PC-9 (cell line): ENCODE data around the gene SPRTN. TPM values are rescaled to one million over a fixed set of nuclear protein-coding genes. Genes with fewer than 3 reads are reported as not detected.

Experiments
- BruUV-seq: library from RNA; stranded (reverse); fragments of 400-500 nt; replicated peaks from 2 replicates; lab custom pipeline; 2021; lab: Mats Ljungman, UMichigan
- CTCF ChIA-PET: fragments of 300-600 bp; sonication (Branson Sonifier 250); formaldehyde crosslinking; loops from one replicate; lab custom pipeline; 2022; ENCODE audit warnings: antibody characterized with exemption; lab: Charles Lee
- POLR2A ChIA-PET: fragments of 300-600 bp; sonication (Branson Sonifier 250); formaldehyde crosslinking; loops from one replicate; lab custom pipeline; 2022; ENCODE audit warnings: antibody characterized with exemption; ENCODE audit not compliant: unreplicated experiment; lab: Charles Lee
- DNase-seq, 2 experiments: peaks; one replicate each; pipeline versions ENCODE4 v3.0.0 to v3.0.0-alpha.2; 2015 to 2022; ENCODE audit warnings: mixed read lengths in 1 of 2
- H2AFZ ChIP-seq: fragments of 200-600 bp; sonication (generic); 2 replicates; pipeline ENCODE4 v1.8.1; 2017; ENCODE audit warnings: antibody characterized with exemption
- H3F3A ChIP-seq: fragments of 200-600 bp; sonication (generic); 2 replicates; pipeline ENCODE4 v1.8.1; 2017; ENCODE audit warnings: antibody characterized with exemption, mild to moderate bottlenecking, low read depth; ENCODE audit not compliant: insufficient read depth
- H3K27ac ChIP-seq: fragments of 200-600 bp; sonication (generic); 2 replicates; pipeline ENCODE4 v1.6.1; 2016; ENCODE audit warnings: mixed run types
- H3K27me3 ChIP-seq: fragments of 200-600 bp; sonication (generic); 2 replicates; pipeline ENCODE4 v1.6.1; 2016; ENCODE audit warnings: low read depth, mixed run types; ENCODE audit not compliant: insufficient read depth
- H3K36me3 ChIP-seq: fragments of 200-600 bp; sonication (generic); 2 replicates; pipeline ENCODE4 v1.6.1; 2016; ENCODE audit warnings: low read depth, mixed run types
- H3K4me1 ChIP-seq: fragments of 200-600 bp; sonication (generic); replicated peaks from 2 replicates; pipeline ENCODE4 v1.6.1; 2016; ENCODE audit warnings: mixed run types; ENCODE audit not compliant: insufficient read depth
- H3K4me2 ChIP-seq: fragments of 200-600 bp; sonication (generic); 2 replicates; pipeline ENCODE4 v1.6.1; 2017; ENCODE audit warnings: mixed run types
- H3K4me3 ChIP-seq: fragments of 200-600 bp; sonication (generic); 2 replicates; pipeline ENCODE4 v1.6.1; 2016; ENCODE audit warnings: mixed run types
- H3K79me2 ChIP-seq: fragments of 200-600 bp; sonication (generic); 2 replicates; pipeline ENCODE4 v1.6.1; 2017; ENCODE audit warnings: low read depth, mixed run types
- H3K9me2 ChIP-seq: fragments of 200-600 bp; sonication (generic); 2 replicates; pipeline ENCODE4 v1.8.1; 2017; ENCODE audit warnings: mild to moderate bottlenecking; ENCODE audit not compliant: insufficient read depth
- H3K9me3 ChIP-seq: fragments of 200-600 bp; sonication (generic); 2 replicates; pipeline ENCODE4 v1.8.1; 2016; ENCODE audit warnings: low read depth; ENCODE audit not compliant: insufficient read depth
- H4K20me1 ChIP-seq: fragments of 200-600 bp; sonication (generic); 2 replicates; pipeline ENCODE4 v1.8.1; 2017; ENCODE audit not compliant: insufficient read depth
- EZH2 ChIP-seq: fragments of 200-600 bp; sonication (generic); IDR thresholded peaks from 2 replicates; pipeline ENCODE4 v1.8.0; 2017; ENCODE audit warnings: antibody characterized with exemption, low read depth
- intact Hi-C: fragments of 100-400 bp; cut with micrococcal nuclease; formaldehyde crosslinking; loops from one replicate; pipeline ENCODE4 v1.10.0; 2022; ENCODE audit not compliant: unreplicated experiment
- total RNA-seq: library from RNA; stranded (reverse); gene quantifications from 2 replicates; pipeline ENCODE4 v1.2.3, GENCODE V29; 2021
- TF ChIP-seq, protein P1 (sequence below): fragments of 200-600 bp; sonication (generic); conservative IDR thresholded peaks from 2 replicates; pipeline ENCODE4 v1.6.1; 2017; ENCODE audit warnings: mixed run types, antibody characterized with exemption, mild to moderate bottlenecking, moderate library complexity

The SPRTN gene
- total RNA-seq, 1 experiment from 2014 or later, result 14.6 TPM

DNA sequence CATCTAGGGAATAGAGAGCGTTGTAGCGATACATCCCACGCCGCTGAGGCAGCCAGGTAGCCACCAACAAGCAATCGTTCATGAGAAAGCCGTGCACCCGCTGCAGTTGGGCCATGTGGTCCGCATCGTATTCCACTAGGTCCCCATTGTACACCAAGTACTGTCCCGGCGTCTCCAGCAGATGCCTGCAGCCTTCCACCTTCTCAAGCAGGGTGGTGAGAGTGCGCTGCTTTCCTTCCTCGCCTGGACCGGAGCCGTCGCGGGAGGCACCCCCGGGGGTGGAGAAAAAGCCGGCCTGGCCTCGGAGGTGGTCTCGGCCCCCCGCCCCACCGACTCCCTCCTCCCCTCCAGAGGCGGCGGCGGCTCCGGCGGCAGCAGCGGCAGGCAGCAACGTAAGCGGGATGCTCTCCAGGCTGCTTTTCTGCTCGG lies 1.0 kb upstream of the SPRTN start:
- Histone ChIP-seq H3K27me3 (no peaks in the 10 kb centered on the region), H3K27ac (peak overlapping the region; percentile 89; the same call in 1 of the 2 replicates), H3K79me2 (peaks cover 89% of the 10 kb centered on the region), H3K9me2 (no peaks in the 10 kb centered on the region), H3K4me2 (peak overlapping the region; percentile 99), H4K20me1 (peaks cover 40% of the 10 kb centered on the region), H3K4me1 (peaks cover 54% of the 10 kb centered on the region), H3F3A (no peaks in the 10 kb centered on the region), H3K9me3 (no peaks in the 10 kb centered on the region), H3K36me3 (peaks cover 35% of the 10 kb centered on the region), H2AFZ (peak overlapping the region; percentile 99), H3K4me3 (peak overlapping the region; percentile 72)
- CTCF ChIA-PET, result no interaction called here
- BruUV-seq, result no TSS peak
- POLR2A ChIA-PET, result interaction anchor here (0.5 kb wide), 1 partner anchor 232 kb away, joined by 4 read pairs; no protein-coding TSS in a partner anchor
- no peak for TF ChIP-seq EZH2
- TF ChIP-seq, protein P1, sequence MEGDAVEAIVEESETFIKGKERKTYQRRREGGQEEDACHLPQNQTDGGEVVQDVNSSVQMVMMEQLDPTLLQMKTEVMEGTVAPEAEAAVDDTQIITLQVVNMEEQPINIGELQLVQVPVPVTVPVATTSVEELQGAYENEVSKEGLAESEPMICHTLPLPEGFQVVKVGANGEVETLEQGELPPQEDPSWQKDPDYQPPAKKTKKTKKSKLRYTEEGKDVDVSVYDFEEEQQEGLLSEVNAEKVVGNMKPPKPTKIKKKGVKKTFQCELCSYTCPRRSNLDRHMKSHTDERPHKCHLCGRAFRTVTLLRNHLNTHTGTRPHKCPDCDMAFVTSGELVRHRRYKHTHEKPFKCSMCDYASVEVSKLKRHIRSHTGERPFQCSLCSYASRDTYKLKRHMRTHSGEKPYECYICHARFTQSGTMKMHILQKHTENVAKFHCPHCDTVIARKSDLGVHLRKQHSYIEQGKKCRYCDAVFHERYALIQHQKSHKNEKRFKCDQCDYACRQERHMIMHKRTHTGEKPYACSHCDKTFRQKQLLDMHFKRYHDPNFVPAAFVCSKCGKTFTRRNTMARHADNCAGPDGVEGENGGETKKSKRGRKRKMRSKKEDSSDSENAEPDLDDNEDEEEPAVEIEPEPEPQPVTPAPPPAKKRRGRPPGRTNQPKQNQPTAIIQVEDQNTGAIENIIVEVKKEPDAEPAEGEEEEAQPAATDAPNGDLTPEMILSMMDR, result no peak
- DNase-seq, result no peak
- intact Hi-C loops, result loop anchor here (10.0 kb wide), 1 partner anchor 692 kb away; the partner anchor contains the start of gene COG2

DNA sequence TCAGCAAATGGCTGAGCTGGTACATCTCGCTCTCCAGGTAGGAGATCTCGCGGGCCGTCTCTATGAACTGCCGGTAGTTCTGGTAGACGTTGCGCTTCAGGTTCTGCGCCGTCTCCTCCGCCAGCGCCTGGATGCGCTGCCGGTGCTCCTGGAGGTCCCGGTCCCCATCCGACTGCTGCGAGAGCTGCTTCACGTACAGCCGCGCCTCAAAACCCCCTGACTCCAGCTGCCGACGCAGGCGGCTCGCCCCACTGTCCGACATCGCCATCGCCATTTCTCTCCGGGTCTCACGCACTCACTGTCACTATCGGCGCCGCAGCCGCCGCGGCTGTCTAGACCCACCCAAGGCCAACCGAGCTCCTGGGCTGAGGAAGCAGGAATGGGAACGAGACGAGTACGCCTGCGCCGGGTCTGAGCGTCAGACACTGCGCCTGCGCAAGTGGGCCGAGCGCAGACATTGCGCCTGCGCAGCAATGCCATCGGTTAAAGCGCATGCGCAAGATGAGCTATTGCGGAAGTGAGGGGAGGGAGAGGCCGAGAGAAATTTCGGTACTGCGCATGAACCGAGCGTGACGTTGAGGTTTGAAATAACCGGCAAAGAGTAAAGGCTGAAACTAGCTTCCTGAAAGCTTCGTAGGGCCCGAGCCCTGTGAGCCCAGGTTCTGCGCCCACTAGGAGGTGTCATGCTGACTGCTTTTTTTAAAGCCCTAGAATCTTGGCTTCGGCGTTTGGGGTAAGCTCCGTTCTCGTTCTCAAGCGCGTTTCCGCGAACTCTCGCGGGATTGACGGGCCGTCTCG lies 422 bp upstream of the SPRTN start, which contains the start of gene EXOC8:
EXOC8 (minus strand) TSS at position 381 of the 798 bp plus-strand sequence; CDS start at position 274, 107 bp downstream.
- peak within 1 kb of the TSS; percentile 72 for H3K4me3 ChIP-seq
- peaks cover 51% of the 10 kb centered on the region for H3K4me1 ChIP-seq
- H3K79me2 ChIP-seq, result peaks cover 83% of the 10 kb centered on the region
- TF ChIP-seq, protein P1, result no peak
- TF ChIP-seq EZH2, result no peak
- intact Hi-C loops, result loop anchor here (2.0 to 10.0 kb wide), 2 partner anchors 85 to 693 kb away; partner anchors contain the start of genes COG2 and EGLN1
- peaks cover 33% of the 10 kb centered on the region for H3K36me3 ChIP-seq
- H3K27me3 ChIP-seq, result no peaks in the 10 kb centered on the region
- H4K20me1 ChIP-seq, result peaks cover 39% of the 10 kb centered on the region
- no peaks in the 10 kb centered on the region for H3F3A ChIP-seq
- H3K27ac ChIP-seq, result peak within 1 kb of the TSS; percentile 89
- H3K9me2 ChIP-seq, result no peaks in the 10 kb centered on the region
- DNase-seq, result peak; percentile 92 to 98
- no peaks in the 10 kb centered on the region for H3K9me3 ChIP-seq
- ChIA-PET CTCF (no interaction called here), POLR2A (interaction anchor here (0.5 to 0.9 kb wide), 13 partner anchors 84 to 1983 kb away, joined by 3 to 10 read pairs (median 4); partner anchors contain the start of gene EGLN1)
- H3K4me2 ChIP-seq, result peak within 1 kb of the TSS; percentile 99
- H2AFZ ChIP-seq, result peak within 1 kb of the TSS; percentile 99
- no TSS peak for BruUV-seq

DNA sequence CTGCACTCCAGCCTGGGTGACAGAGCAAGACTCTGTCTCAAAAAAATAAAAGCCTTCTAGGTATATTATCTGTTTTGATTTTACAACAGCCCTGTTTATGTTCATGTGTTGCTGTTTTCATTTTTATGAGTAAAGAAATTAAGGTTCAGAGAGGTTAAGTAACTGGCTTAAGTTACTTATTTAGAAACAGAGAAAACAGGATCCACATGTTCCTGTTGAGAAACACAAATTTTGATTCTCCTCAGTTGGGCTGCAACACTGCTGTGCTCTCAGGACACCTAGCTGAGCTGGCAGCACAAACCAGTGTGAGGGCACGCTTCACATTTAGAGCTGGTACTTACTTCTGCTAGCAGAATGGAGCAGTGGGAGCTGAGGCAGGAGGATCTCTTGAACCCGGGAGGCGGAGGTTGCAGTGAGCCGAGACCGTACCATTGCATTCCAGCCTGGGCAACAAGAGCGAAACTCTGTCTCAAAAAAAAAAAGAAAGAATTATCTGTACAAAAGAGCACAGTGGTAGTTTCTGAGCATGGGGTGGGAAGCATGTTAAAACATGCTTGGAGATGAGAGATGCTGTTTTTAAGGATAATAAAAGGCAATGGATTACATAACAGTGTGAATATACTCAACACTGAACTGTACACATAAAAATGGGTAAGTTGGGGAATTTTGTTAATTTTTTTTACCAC lies 2.4 kb downstream of the SPRTN start:
- Histone ChIP-seq H4K20me1 (peaks cover 14% of the 10 kb centered on the region), H3K36me3 (peaks cover 20% of the 10 kb centered on the region), H2AFZ (no peak overlapping the region), H3K4me1 (peaks cover 23% of the 10 kb centered on the region), H3K27ac (no peak overlapping the region), H3K9me3 (no peaks in the 10 kb centered on the region), H3K4me3 (no peak overlapping the region), H3K79me2 (peaks cover 57% of the 10 kb centered on the region), H3K9me2 (no peaks in the 10 kb centered on the region), H3K4me2 (no peak overlapping the region), H3F3A (no peaks in the 10 kb centered on the region), H3K27me3 (no peaks in the 10 kb centered on the region)
- TF ChIP-seq, protein P1, result no peak
- no peak for TF ChIP-seq EZH2
- ChIA-PET CTCF (no interaction called here), POLR2A (no interaction called here)
- intact Hi-C loops, result no loop called here
- DNase-seq, result no peak
- BruUV-seq, result no TSS peak
